OCI-LY1 (cell line): ENCODE data around the gene STXBP6.

Experiments used
- CTCF ChIP-seq: fragments of 200-600 bp; sonication (generic), shearing (Covaris generic); IDR thresholded peaks from 2 replicates; pipeline ENCODE4 v1.5.1; 2017; ENCODE audit warnings: mild to moderate bottlenecking, antibody characterized with exemption, low read length, moderate library complexity, mixed read lengths
- EZH2 ChIP-seq: fragments of 200-600 bp; sonication (generic), shearing (Covaris generic); IDR thresholded peaks from 2 replicates; pipeline ENCODE4 v1.8.0; 2017; ENCODE audit warnings: borderline replicate concordance, mixed run types, mild to moderate bottlenecking, antibody characterized with exemption, low read length, moderate library complexity, mixed read lengths

- peak; percentile 92 for TF ChIP-seq CTCF
- no peak for TF ChIP-seq EZH2
Observed at GRCh38 chr14:24806061-24806678, 243.8 kb downstream of the STXBP6 start.
